ENCODE results near the gene CTNNA2. TPM values are rescaled to one million over a fixed set of nuclear protein-coding genes. Genes with fewer than 3 reads are reported as not detected.
"Not testable (repeated sequence)": the region's sequence is repeated elsewhere in the genome, so short reads cannot be mapped to it uniquely, and the experiment has no call there.

Gene CTNNA2
- total and polyA plus RNA-seq, 7 donors: 0.03 to 0.36 (median 0.17) TPM; not detected in 4

DNA sequence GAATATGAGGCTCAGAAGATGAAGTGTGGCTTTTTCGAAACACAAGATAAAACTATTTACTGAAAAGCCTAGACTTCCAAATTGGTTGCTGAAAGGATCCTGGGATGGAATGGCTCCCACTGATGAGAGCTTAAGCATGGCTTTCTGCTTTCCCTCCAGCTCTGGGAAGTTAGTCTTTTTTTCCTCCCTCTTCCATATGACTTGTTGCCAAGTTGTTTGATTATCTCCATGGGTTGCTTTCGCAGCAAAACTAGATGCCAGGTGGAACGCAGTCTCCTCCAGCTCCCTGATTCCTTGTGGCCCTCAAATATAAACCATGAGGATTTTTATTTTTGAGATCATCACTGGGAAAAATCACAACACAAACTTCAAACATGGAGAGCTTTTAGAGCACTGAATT is 515.2 kb downstream of the CTNNA2 start:
- Histone ChIP-seq H3K4me3 (no peak overlapping the region), H3K9me3 (no peaks in the 10 kb centered on the region), H3K4me1 (no peaks in the 10 kb centered on the region), H3K36me3 (ENCODE audit: insufficient read depth in 1 of 2, low read depth in 1 of 2) (no peaks in the 10 kb centered on the region), H3K27ac (no peak overlapping the region), H3K27me3 (ENCODE audit: insufficient read depth in 3 of 3, low read length in 2 of 3) (no peaks in the 10 kb centered on the region)
- DNase-seq (no peak), ATAC-seq (no peak)
- WGBS, 3 donors: 77 to 89% (median 83%) methylated on average over 3 of the region's 3 CpGs
- TF ChIP-seq, protein P1, sequence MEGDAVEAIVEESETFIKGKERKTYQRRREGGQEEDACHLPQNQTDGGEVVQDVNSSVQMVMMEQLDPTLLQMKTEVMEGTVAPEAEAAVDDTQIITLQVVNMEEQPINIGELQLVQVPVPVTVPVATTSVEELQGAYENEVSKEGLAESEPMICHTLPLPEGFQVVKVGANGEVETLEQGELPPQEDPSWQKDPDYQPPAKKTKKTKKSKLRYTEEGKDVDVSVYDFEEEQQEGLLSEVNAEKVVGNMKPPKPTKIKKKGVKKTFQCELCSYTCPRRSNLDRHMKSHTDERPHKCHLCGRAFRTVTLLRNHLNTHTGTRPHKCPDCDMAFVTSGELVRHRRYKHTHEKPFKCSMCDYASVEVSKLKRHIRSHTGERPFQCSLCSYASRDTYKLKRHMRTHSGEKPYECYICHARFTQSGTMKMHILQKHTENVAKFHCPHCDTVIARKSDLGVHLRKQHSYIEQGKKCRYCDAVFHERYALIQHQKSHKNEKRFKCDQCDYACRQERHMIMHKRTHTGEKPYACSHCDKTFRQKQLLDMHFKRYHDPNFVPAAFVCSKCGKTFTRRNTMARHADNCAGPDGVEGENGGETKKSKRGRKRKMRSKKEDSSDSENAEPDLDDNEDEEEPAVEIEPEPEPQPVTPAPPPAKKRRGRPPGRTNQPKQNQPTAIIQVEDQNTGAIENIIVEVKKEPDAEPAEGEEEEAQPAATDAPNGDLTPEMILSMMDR (IDR thresholded peaks at IDR 0.05): no peak
- intact Hi-C loops (cut with DNase I): no loop called here

DNA sequence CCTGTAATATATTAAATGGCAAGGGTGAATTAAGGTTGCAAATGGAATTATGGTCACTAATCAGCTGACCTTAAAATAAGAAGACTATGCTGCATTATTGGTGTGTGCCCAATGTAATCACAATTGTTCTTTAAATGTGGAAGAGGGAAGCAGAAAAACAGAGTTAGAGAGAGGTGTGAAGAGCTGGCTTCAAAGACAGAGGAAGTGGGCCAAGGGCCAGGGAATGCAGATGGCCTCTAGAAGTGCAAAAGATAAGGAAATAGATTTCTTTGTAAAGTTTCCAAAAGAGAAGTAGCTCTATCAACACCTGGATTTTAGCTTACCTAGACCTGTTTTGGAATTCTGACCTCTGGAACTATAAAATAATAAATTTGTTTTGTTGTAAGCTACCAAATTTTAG is 515.7 kb downstream of the CTNNA2 start:
- DNase-seq (no peak), ATAC-seq (no peak)
- intact Hi-C loops (cut with DNase I): no loop called here
- no peaks in the 10 kb centered on the region for H3K36me3 ChIP-seq (ENCODE audit: insufficient read depth in 1 of 2, low read depth in 1 of 2)
- H3K9me3 ChIP-seq: no peaks in the 10 kb centered on the region
- H3K27me3 ChIP-seq (ENCODE audit: insufficient read depth in 3 of 3, low read length in 2 of 3): no peaks in the 10 kb centered on the region
- no peak overlapping the region for H3K27ac ChIP-seq
- TF ChIP-seq, protein P1 (IDR thresholded peaks at IDR 0.05): no peak
- H3K4me1 ChIP-seq: no peaks in the 10 kb centered on the region
- no peak overlapping the region for H3K4me3 ChIP-seq

GRCh38 chr2:80030135-80030534 is 517.3 kb downstream of the CTNNA2 start:
- Histone ChIP-seq H3K9me3 (no peaks in the 10 kb centered on the region), H3K4me3 (no peak overlapping the region), H3K36me3 (ENCODE audit: insufficient read depth in 1 of 2, low read depth in 1 of 2) (no peaks in the 10 kb centered on the region), H3K27ac (no peak overlapping the region), H3K27me3 (ENCODE audit: insufficient read depth in 3 of 3, low read length in 2 of 3) (no peaks in the 10 kb centered on the region), H3K4me1 (no peaks in the 10 kb centered on the region)
- ATAC-seq: no peak
- TF ChIP-seq, protein P1 (IDR thresholded peaks at IDR 0.05): no peak
- intact Hi-C loops (cut with DNase I): no loop called here
- DNase-seq: no peak
- 64 to 75% (median 74%) methylated on average over 2 of the region's 2 CpGs for WGBS, 3 donors

DNA sequence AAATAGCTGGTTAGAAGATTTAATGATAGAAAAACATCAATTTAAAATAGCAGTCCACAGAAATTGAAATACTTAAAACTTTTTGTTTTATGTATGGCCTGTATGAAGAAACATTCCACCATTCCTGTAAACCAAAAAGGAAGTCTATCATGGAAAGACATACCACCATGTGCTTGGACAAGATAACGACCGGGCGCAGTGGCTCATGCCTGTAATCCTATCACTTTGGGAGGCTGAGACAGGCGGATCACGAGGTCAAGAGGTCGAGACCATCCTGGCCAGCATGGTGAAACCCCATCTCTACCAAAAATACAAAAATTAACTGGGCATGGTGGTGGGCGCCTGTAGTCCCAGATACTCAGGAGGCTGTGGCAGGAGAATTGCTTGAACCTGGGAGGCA is 519.8 kb downstream of the CTNNA2 start:
- H3K9me3 ChIP-seq; H3K4me1 ChIP-seq; H3K36me3 ChIP-seq (ENCODE audit: insufficient read depth in 1 of 2, low read depth in 1 of 2); ATAC-seq; H3K4me3 ChIP-seq; H3K27ac ChIP-seq; H3K27me3 ChIP-seq (ENCODE audit: insufficient read depth in 3 of 3, low read length in 2 of 3); intact Hi-C loops (cut with DNase I); DNase-seq: not testable (repeated sequence)
- WGBS, 3 donors: 84 to 90% (median 84%) methylated on average over 7 of the region's 7 CpGs

GRCh38 chr2:80035749-80036285 is 523.0 kb downstream of the CTNNA2 start:
- no peak for ATAC-seq
- no peaks in the 10 kb centered on the region for H3K27me3 ChIP-seq (ENCODE audit: insufficient read depth in 3 of 3, low read length in 2 of 3)
- no peak overlapping the region for H3K27ac ChIP-seq
- DNase-seq: no peak
- no peaks in the 10 kb centered on the region for H3K36me3 ChIP-seq (ENCODE audit: insufficient read depth in 1 of 2, low read depth in 1 of 2)
- intact Hi-C loops (cut with DNase I): no loop called here
- 67 to 71% (median 70%) methylated on average over 5 of the region's 5 CpGs for WGBS, 3 donors
- no peak overlapping the region for H3K4me3 ChIP-seq
- no peaks in the 10 kb centered on the region for H3K4me1 ChIP-seq
- TF ChIP-seq, protein P1 (IDR thresholded peaks at IDR 0.05): no peak
- H3K9me3 ChIP-seq: no peaks in the 10 kb centered on the region
